Measurements from ENCODE around the gene MTHFS.

Gene MTHFS

DNA sequence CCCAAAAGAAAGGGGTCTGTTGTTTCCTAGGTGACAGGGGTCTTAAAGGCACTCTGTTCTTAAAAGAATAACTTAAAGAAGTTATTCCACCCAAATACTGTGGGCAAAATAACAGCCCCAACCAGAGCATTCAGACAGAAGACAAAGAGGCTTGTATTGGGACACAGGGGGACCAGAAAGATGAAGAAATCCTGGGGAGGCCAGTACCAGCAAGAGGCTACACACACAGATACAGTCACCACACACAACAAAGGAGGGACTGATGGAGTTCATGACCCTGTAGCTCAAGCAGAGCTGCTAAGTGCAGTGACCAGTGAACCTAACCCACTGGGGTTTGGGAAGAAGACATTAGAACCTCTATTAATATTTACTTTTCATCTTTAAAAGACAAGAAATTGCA, 59.0 kb downstream of the MTHFS start:
- H3K4me1 ChIP-seq (ENCODE audit: low read depth, poor library complexity, severe bottlenecking) = peaks cover 6% of the 10 kb centered on the region
- H3K9ac ChIP-seq = no peak overlapping the region
- no peak overlapping the region for H3K4me3 ChIP-seq (IDR thresholded peaks at IDR 0.05; ENCODE audit: insufficient read depth, low read depth, low read length)
- no peak overlapping the region for H3K4me2 ChIP-seq
- no peaks in the 10 kb centered on the region for H3K79me2 ChIP-seq (ENCODE audit: insufficient read depth, low read depth)
- no peaks in the 10 kb centered on the region for H4K20me1 ChIP-seq (ENCODE audit: insufficient read depth)
- H3K36me3 ChIP-seq (ENCODE audit: insufficient read depth) = no peaks in the 10 kb centered on the region
- no peaks in the 10 kb centered on the region for H3K27me3 ChIP-seq (ENCODE audit: insufficient read depth, low read depth)
- TF ChIP-seq, protein P1, sequence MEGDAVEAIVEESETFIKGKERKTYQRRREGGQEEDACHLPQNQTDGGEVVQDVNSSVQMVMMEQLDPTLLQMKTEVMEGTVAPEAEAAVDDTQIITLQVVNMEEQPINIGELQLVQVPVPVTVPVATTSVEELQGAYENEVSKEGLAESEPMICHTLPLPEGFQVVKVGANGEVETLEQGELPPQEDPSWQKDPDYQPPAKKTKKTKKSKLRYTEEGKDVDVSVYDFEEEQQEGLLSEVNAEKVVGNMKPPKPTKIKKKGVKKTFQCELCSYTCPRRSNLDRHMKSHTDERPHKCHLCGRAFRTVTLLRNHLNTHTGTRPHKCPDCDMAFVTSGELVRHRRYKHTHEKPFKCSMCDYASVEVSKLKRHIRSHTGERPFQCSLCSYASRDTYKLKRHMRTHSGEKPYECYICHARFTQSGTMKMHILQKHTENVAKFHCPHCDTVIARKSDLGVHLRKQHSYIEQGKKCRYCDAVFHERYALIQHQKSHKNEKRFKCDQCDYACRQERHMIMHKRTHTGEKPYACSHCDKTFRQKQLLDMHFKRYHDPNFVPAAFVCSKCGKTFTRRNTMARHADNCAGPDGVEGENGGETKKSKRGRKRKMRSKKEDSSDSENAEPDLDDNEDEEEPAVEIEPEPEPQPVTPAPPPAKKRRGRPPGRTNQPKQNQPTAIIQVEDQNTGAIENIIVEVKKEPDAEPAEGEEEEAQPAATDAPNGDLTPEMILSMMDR (conservative IDR thresholded peaks at IDR 0.05; ENCODE audit: low read depth, low read length) = no peak
- H3K27ac ChIP-seq = no peak overlapping the region
- no peak overlapping the region for H2AFZ ChIP-seq (ENCODE audit: low read depth)

DNA sequence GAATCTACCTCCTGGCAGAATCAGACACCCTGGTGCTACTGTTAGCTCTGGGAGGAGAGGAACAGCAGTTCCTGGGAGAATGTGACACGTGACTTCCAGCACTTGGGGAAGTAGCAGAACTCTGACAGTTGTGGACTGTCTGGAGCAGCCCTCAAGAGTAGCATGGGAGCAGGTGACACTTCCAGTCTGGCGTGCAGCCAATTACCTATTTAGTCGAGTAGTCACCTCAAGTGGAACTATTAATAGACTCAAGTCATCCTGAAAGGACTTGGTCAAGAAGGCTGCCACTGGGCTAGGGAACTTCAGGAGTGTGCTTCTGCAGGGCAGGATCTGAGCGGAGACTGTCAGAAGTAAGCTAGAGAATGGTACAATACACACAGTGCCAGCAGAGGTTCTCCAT, 62.3 kb downstream of the MTHFS start:
- H4K20me1 ChIP-seq (ENCODE audit: insufficient read depth) = no peaks in the 10 kb centered on the region
- H3K27ac ChIP-seq = no peak overlapping the region
- H3K4me2 ChIP-seq = no peak overlapping the region
- peaks cover 6% of the 10 kb centered on the region for H3K4me1 ChIP-seq (ENCODE audit: low read depth, poor library complexity, severe bottlenecking)
- no peaks in the 10 kb centered on the region for H3K79me2 ChIP-seq (ENCODE audit: insufficient read depth, low read depth)
- no peaks in the 10 kb centered on the region for H3K36me3 ChIP-seq (ENCODE audit: insufficient read depth)
- H3K4me3 ChIP-seq (IDR thresholded peaks at IDR 0.05; ENCODE audit: insufficient read depth, low read depth, low read length) = no peak overlapping the region
- TF ChIP-seq, protein P1 (conservative IDR thresholded peaks at IDR 0.05; ENCODE audit: low read depth, low read length) = no peak
- H3K27me3 ChIP-seq (ENCODE audit: insufficient read depth, low read depth) = no peaks in the 10 kb centered on the region
- H2AFZ ChIP-seq (ENCODE audit: low read depth) = no peak overlapping the region
- no peak overlapping the region for H3K9ac ChIP-seq

DNA sequence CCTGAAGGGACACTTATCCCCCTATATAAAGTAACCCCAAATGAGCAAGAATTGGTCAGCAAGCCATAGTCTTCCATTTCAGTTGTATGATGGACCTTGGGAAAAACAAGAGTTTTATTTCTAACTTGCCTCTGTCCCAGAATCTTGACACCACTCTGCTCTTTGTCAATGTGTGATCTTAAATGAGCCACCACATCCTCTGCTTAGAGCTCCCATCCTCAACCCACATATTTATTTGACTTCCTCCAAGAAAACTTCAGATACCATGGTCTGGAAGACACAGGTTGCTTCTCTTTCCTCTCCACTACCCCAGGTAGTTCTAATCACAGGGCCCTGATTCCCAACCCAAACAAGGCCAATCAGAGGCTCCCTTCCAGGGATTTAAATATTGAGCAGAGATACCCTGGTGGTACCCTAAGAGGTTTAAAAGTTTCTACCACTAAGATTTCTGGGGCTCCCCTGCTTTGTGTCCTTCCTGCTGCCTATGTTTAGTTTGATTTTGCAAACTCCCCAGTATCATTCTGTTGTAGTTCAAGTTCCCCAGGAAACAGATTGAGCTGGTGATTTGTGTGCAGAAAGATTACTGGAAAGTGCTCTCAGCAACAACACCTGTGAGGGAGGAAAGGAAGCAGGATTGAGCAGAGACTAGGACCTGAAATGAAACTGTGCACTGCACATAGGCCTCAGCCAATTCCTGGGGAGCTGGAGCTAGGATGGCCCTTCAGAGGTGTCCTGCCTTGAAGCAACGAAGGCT, 64.3 kb downstream of the MTHFS start:
- no peaks in the 10 kb centered on the region for H3K27me3 ChIP-seq (ENCODE audit: insufficient read depth, low read depth)
- no peak overlapping the region for H2AFZ ChIP-seq (ENCODE audit: low read depth)
- no peak overlapping the region for H3K9ac ChIP-seq
- H3K27ac ChIP-seq = no peak overlapping the region
- H3K4me1 ChIP-seq (ENCODE audit: low read depth, poor library complexity, severe bottlenecking) = peaks cover 6% of the 10 kb centered on the region
- H3K36me3 ChIP-seq (ENCODE audit: insufficient read depth) = no peaks in the 10 kb centered on the region
- H4K20me1 ChIP-seq (ENCODE audit: insufficient read depth) = no peaks in the 10 kb centered on the region
- no peak overlapping the region for H3K4me2 ChIP-seq
- no peaks in the 10 kb centered on the region for H3K79me2 ChIP-seq (ENCODE audit: insufficient read depth, low read depth)
- no peak overlapping the region for H3K4me3 ChIP-seq (IDR thresholded peaks at IDR 0.05; ENCODE audit: insufficient read depth, low read depth, low read length)
- TF ChIP-seq, protein P1 (conservative IDR thresholded peaks at IDR 0.05; ENCODE audit: low read depth, low read length) = no peak

DNA sequence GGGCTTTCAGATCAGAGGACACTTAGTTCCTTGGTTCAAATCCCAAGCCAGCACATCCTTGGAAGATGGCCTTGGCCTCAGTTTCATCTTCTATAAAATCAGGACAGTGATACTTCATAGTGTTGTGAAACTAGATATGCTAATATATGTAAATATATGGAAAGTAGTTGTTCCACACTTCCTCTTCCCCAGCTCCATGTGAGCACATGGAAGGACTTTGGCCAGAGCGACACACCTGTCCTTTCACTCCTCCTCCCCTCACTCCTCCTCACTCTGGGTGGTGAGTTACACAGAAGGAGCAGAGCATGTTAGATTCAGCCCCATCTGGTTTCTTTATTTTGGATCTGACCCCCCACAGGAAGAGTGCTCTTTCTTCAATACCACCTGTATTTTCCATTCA, 65.2 kb downstream of the MTHFS start:
- Histone ChIP-seq H3K27me3 (ENCODE audit: insufficient read depth, low read depth) (no peaks in the 10 kb centered on the region), H3K9ac (no peak overlapping the region), H3K36me3 (ENCODE audit: insufficient read depth) (no peaks in the 10 kb centered on the region), H3K79me2 (ENCODE audit: insufficient read depth, low read depth) (no peaks in the 10 kb centered on the region), H4K20me1 (ENCODE audit: insufficient read depth) (no peaks in the 10 kb centered on the region), H3K27ac (no peak overlapping the region), H2AFZ (ENCODE audit: low read depth) (no peak overlapping the region), H3K4me2 (no peak overlapping the region), H3K4me3 (IDR thresholded peaks at IDR 0.05; ENCODE audit: insufficient read depth, low read depth, low read length) (no peak overlapping the region), H3K4me1 (ENCODE audit: low read depth, poor library complexity, severe bottlenecking) (peaks cover 6% of the 10 kb centered on the region)
- TF ChIP-seq, protein P1 (conservative IDR thresholded peaks at IDR 0.05; ENCODE audit: low read depth, low read length) = no peak
